Skin epidermis (tissue), 12 donors: ENCODE data around the gene NRG4.
A peak's percentile ranks its signal among the peaks of the same experiment; 100 is the strongest.
"Not testable (repeated sequence)": the region's sequence is repeated elsewhere in the genome, so short reads cannot be mapped to it uniquely, and the experiment has no call there.

Source experiments
- H3K27ac ChIP-seq, 21 experiments: fragments of 200-600 bp; sonication (generic) in 11 of 21; one replicate each; pipeline ENCODE4 v1.5.0; 2020; ENCODE audit warnings: mild to moderate bottlenecking in 3 of 21, inconsistent platforms in 2 of 21, moderate library complexity in 2 of 21
- H3K4me3 ChIP-seq, 7 experiments: fragments of 200-600 bp; sonication (generic) in 2 of 7; one replicate each; pipeline ENCODE4 v1.5.0; 2020; ENCODE audit warnings: inconsistent platforms in 2 of 7, mild to moderate bottlenecking in 2 of 7, moderate library complexity in 1 of 7

Gene NRG4, protein sequence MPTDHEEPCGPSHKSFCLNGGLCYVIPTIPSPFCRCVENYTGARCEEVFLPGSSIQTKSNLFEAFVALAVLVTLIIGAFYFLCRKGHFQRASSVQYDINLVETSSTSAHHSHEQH

GRCh38 chr15:76011627-76012551 is at the start of gene NRG4:
NRG4 (minus strand) TSS chr15:76012424; CDS start chr15:76011230, 1,194 bp downstream.
- Histone ChIP-seq H3K27ac (peak within 1 kb of the TSS in 2 of 21 experiments; percentile 24 to 37), H3K4me3 (peak within 1 kb of the TSS in 1 of 7 experiments; percentile 1)

DNA sequence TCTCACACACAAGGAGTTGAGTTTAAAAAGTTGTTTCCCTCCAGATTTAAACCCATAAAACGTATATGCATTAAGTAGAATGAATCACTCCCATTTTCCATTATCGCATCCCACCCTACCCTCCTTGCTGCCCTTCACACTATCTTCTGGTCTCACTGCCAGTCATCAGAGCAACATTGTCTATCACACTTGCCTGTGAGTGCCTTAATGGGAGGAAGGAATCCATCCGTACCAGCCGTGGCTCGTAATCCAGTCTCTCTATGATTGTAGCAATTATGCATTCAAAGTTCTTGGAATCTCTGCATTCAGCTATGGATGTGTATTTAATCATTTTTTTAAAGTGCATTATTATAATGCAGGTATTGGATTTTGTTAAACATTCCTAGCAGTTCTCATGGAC is 49.5 kb upstream of the NRG4 start:
- H3K27ac ChIP-seq = no peak overlapping the region
- no peak overlapping the region for H3K4me3 ChIP-seq

- peak overlapping the region; percentile 20 to 73 (median 45) for H3K4me3 ChIP-seq
- H3K27ac ChIP-seq = no peak overlapping the region
Observed at GRCh38 chr15:76060118-76060989, 48.1 kb upstream of the NRG4 start.

GRCh38 chr15:76059320-76060117 is 47.3 kb upstream of the NRG4 start, which contains the start of gene TMEM266:
TMEM266 (plus strand) TSS chr15:76059985; CDS start chr15:76134264, 74,279 bp downstream.
- Histone ChIP-seq H3K4me3 (peak within 1 kb of the TSS; percentile 36 to 73 (median 45)), H3K27ac (peak within 1 kb of the TSS in 1 of 21 experiments; percentile 53)

GRCh38 chr15:76058714-76059319 is 46.6 kb upstream of the NRG4 start:
- peak overlapping the region; percentile 36 to 73 (median 45) for H3K4me3 ChIP-seq
- H3K27ac ChIP-seq = no peak overlapping the region

DNA sequence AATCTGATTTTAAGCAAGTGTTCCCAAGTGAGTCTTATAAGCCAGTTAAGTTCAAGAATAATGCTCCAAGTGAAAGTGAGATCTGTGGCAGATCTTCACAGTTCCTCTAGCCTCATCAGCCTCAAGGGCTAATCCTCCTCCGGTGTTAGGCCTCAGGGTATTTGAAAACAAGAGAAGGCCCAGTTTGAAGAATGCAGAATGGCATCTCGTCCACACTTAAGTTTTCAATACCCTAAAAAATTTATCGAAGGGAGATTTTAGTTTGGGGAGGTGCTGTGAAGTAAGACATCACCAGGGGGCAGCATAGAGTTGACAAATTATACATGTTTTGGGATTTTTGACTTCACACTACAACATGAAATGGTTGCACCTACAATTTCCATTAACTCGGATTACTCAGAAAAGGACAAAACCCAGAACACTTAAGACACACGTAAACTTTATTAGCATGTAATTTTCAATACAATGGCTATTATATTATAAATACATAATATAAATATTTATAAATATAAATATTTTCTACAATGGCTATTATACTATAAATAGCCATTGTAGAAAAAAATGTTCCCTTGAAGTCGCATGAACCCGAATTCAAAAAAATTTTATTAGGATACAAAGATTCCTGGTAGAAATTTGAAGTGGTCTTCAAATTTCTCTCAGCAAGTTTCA is 45.2 kb upstream of the NRG4 start:
- H3K4me3 ChIP-seq = no peak overlapping the region

GRCh38 chr15:76056931-76057330 is 44.7 kb upstream of the NRG4 start:
- Histone ChIP-seq H3K4me3 (no peak overlapping the region), H3K27ac (no peak overlapping the region)

More for the DNA sequence above, 45.2 kb upstream of the NRG4 start:
- H3K27ac ChIP-seq = no peak overlapping the region

GRCh38 chr15:76054201-76054600 is 42.0 kb upstream of the NRG4 start:
- H3K27ac ChIP-seq, H3K4me3 ChIP-seq: not testable (repeated sequence)

DNA sequence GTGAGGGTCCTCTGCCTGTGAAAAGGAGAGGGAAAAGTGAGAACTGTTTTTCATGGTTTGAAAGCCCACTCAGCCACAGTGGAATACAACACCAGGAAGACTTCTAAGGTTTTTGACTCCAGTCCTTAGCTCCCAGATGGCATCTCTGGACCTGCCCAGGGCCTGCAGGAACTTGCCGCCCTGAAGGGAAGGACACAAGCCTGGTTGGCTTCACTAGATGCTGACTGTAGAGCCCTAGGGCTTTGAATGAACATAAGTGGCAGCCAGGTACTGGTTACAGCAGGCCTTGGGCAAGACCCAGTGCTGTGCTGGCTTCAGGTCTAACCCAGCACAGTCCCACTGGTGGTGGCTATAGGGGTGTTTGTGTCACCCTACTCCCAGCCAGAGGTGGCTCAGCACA is 26.3 kb upstream of the NRG4 start:
- no peak overlapping the region for H3K4me3 ChIP-seq
- peak overlapping the region in 3 of 21 experiments; percentile 6 to 26 (median 12) for H3K27ac ChIP-seq

- Histone ChIP-seq H3K4me3 (no peak overlapping the region), H3K27ac (no peak overlapping the region)
Observed at GRCh38 chr15:76035593-76035992, 23.4 kb upstream of the NRG4 start.

GRCh38 chr15:76034111-76034510 is 21.9 kb upstream of the NRG4 start:
- no peak overlapping the region for H3K4me3 ChIP-seq

DNA sequence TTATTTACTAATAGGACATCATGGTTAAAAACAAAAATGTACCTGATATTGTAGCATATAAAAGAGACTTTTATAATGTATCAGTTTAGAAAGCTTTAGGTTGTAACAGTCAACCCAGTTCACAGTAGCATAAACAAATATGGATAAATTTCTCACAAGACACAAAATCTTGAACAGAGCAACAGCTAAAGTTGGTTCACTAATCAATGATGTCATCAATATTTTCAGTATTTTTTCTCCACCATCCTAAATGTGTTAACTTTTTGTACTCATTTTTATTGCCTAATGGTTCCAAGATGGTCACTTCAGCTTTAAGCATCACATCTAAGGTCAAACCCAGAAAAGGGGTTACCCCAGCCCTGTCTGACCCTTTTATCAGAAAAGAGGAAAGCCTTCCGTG is 21.2 kb upstream of the NRG4 start:
- H3K27ac ChIP-seq = no peak overlapping the region
- H3K4me3 ChIP-seq = no peak overlapping the region

More at GRCh38 chr15:76034111-76034510, 21.9 kb upstream of the NRG4 start:
- no peak overlapping the region for H3K27ac ChIP-seq

GRCh38 chr15:76032046-76032445 is 19.8 kb upstream of the NRG4 start:
- no peak overlapping the region for H3K4me3 ChIP-seq
- H3K27ac ChIP-seq = no peak overlapping the region

DNA sequence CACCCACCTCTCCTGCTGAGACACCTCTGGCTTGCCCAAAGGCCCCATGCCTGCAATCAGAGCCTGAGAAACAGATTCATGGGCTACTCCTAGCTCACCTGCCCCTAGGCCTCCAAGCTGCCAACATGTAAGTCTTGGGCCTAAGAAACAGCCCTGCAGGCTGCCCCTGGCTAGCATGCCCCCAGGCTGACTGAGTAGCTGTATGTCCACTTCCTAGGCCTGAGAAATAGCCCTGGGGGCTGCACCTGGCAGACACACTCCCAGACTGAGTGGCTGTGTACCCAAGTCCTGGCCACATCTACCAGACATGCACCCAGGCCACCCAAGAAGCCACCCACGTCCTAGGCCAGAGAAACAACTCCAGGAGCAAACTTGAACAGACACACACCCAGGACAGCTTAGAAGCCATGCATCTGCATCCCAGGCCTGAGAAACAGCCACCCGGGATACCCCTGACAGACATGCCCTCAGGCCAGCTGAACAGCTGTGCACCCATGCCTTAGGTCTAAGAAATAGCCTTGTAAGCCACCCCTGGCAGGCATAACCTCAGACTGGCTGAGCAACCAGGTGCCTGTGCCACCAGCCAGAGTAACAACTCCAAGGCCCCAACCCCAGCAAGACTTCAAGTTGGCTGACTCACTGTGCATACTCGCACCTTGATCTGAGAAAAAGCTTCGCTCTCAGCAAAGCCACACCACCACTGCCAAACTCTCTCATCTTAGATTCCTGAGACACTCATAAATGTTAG is 12.0 kb upstream of the NRG4 start:
- H3K4me3 ChIP-seq = no peak overlapping the region
- no peak overlapping the region for H3K27ac ChIP-seq

GRCh38 chr15:76013470-76013869 is 1.2 kb upstream of the NRG4 start:
- H3K4me3 ChIP-seq, H3K27ac ChIP-seq: not testable (repeated sequence)

DNA sequence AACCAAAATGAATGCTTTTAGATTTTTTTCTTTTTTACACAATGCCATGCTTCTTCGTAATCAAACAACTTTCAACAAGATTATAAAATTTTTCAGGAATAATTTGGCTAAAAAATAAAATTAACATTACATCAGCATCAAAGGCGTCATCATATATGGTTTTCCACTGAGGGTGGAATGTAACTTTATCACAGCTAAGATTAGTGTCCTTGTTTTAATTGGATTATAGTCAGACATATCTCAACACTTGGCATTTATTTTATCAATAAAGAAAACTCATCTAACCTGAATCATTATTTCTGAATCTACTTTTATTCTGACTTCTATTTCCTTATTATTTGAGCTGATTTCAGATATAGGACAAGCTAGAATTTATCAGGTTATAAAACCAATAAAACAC is 1.6 kb downstream of the NRG4 start:
- Histone ChIP-seq H3K4me3 (no peak overlapping the region), H3K27ac (no peak overlapping the region)

DNA sequence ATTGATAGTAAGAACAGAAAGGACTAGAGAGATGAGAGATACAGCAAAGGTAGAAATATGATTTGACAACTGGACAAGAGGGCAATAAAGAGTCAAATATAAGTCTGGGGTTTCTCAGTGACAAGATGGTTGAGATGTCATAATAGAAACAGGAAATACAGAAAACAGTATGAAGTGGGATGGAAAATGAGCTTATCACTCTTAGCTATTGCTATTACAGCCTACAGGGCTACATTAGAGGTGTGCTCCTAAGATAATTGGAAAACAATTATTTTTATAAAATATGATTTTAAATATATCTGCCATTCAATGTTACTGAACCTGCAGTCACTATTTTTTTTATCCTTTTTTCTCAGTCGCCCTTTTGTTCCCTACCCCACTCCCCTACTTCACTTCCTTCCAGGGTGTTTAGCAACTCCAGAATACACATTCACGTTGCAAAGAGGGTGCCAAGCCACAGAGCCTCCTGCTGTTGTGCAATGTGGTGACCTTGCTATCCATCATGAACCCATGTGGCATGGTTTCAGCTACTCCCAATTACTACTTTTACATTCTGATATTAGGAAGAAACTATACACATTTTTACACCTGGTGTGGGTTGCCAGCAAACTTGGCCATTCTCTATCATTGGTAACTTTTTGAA is 6.0 kb downstream of the NRG4 start:
- H3K4me3 ChIP-seq = no peak overlapping the region
- H3K27ac ChIP-seq = no peak overlapping the region
